HG03175 (cell line): ENCODE results near the gene ADAMTSL1.
"Not testable (repeated sequence)": the region's sequence is repeated elsewhere in the genome, so short reads cannot be mapped to it uniquely, and the experiment has no call there.

ENCODE experiments used
- ATAC-seq: cut with Tn5 transposase; IDR thresholded peaks from one replicate; pipeline ENCODE4 v1.9.1; 2021; ENCODE audit warnings: mild to moderate bottlenecking, moderate library complexity; ENCODE audit not compliant: unreplicated experiment

ADAMTSL1 gene

DNA sequence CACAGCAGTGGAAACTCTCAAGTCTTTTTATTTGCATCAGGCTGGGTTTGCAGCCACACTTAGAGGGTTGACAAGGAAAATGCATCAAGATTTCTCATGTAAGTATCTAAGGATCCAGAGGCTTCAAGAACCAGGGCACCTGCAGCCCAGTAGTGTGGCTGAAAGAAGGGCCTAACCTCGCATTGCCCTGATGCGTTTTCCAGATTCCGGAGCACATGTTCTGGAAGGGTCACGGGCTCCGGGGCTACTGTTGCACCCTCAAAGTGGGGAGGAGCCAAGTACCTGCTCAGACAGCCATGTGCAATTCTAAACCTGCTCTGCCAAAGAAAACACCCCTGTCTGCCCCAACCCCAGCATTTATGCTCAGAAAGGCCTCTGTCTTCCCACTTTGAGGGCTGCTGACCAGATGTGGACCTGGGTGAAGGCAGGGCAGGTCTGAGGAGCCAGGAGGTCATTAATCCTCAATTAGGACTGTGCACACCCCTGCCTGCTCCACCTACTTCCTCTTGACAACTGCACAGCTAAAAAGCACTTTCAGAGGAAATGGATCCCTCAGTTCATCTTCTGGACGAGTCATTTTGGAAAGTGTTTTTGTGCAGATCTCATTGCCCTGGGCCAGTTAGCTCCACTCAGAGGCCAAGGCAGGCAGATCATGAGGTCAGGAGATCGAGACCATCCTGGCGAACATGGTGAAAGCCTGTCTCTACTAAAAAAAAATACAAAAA is 448.4 kb downstream of the ADAMTSL1 start:
- no peak for ATAC-seq

GRCh38 chr9:18923167-18923566 is 449.2 kb downstream of the ADAMTSL1 start:
- no peak for ATAC-seq

DNA sequence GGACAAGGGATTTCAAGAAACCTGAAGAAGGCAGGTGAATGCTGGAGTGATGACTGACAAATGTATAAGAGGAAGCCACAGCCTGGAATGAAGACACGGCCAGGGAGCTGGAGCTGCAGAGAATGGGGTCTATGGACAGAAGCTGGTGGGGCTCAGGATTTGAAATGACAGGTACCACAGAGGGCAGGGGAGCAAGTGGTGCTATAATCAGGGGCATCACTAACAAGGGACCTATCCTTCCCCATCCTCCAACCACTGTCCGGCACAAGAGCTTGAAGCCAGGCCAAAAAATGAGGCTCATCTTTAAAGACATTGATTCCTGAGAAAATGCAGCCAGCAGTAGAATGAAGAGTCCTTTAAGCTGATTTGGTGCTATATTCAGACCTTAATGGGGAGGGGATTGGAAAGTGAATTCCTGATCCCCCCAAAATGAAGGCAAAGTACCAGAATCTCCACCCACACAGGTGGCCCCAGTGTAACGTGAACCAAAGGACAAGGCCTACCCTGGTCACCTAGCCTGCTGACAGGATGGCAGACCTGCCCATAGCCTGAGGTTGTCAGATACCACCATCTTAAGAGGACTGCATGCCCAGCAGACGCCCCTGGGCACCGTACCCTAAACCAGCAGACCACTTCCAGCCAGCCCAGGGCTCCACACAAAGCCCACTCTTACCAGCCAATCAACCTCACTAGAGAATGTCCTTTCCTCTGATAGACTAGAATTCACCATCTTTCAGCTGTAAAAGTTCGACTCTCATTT is 449.9 kb downstream of the ADAMTSL1 start:
- no peak for ATAC-seq

- no peak for ATAC-seq
These were observed 451.9 kb downstream of the ADAMTSL1 start for GRCh38 chr9:18925880-18926279.

- no peak for ATAC-seq
These were observed 452.6 kb downstream of the ADAMTSL1 start for GRCh38 chr9:18926513-18926912.

DNA sequence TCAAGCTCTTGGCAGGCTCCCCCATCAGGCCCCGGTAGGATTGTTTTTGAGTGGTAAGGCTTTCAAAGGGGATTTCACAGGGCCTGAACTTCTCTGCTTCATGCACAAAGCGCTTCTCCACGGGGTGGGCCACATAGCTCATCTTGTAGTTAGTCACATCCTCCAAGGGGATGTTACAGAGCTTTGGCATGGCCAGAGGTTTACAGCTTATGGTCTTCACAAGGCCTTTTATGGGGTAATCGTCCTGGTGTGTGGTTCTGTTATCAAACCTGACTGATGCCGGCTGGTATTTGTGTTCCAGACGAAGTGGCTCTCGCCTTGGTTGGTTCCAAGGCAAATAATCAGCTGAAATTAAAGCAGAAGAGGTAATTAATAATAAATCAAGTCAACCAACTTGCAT is 454.8 kb downstream of the ADAMTSL1 start:
- no peak for ATAC-seq

DNA sequence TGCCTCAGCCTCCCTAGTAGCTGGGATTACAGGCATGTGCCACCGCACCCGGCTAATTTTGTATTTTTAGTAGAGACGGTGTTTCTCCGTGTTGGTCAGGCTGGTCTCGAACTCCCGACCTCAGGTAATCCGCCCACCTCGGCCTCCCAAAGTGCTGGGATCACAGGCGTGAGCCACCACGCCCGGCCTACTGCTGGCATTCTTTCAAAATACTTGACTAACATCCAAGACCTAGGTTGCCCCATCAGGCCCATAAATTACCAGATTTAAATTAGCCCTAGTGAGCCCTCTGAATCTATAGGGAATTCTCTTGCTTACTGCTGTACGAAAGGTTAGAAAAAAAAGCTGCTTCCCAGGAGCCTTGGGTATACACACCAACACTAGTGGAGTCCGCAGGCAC is 456.7 kb downstream of the ADAMTSL1 start:
- not testable (repeated sequence) for ATAC-seq

- no peak for ATAC-seq
These were observed 461.6 kb downstream of the ADAMTSL1 start for GRCh38 chr9:18935541-18935940.

GRCh38 chr9:18936094-18936871 is 462.3 kb downstream of the ADAMTSL1 start:
- ATAC-seq: no peak

DNA sequence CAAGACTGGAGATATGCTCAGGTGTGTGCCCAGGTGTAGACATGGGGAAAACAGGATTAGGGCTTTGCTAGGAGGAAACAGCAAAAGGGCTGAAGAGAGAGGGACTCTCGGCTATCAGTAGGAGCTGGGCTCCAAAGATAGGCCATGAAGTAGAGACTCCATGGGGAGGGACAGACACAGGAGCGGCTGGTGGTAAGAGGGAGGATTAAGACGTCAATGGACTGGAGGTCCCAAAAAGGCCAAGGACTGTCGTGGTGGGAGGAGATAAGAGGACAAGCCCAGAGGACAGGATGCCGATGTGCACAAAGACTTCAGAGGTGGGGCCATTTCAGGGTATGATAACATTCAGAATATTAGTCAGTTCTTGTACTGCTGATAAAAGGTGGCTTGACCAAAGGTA is 466.0 kb downstream of the ADAMTSL1 start:
- no peak for ATAC-seq

GRCh38 chr9:18941060-18941740 is 467.2 kb downstream of the ADAMTSL1 start:
- ATAC-seq: no peak

DNA sequence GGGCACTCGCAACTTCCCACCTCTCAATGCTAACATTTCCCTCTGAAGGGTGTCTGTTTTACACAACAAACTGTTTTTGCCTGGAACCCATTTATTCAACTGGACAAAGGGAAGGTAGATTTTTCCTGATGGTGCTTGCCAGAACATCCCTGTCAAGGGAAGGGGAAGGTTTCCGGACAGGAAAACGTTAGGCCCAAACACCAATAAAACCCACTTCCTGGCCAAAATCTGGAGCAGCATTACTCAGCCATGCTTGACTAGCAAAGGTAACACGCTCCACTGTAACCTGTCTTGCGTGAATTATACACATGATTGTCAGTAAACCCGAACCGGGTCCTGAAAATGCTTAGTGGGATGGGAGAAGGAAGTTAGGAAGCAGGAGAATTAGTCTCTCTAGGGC is 468.8 kb downstream of the ADAMTSL1 start:
- no peak for ATAC-seq

DNA sequence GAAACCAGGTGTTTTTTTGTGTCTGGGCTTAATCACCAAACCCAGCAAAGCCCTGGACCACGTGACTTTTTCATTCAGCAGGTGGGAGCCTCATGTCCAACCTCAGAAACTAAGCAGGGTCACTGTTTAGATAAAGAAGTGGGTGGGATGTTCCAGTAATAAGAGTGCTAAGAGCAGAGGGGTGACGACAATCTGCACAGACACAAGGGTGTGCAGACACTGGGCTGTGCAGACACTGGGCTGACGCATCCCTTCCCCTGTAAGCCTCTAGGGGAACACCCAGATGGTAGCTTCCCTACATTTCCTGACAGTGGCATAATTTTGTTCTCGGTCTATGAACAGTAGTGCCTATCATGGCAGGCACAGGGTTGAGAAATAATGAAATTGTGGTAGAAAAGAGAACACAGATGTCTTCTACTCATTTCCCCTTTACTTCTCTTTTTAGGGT is 474.0 kb downstream of the ADAMTSL1 start:
- no peak for ATAC-seq

DNA sequence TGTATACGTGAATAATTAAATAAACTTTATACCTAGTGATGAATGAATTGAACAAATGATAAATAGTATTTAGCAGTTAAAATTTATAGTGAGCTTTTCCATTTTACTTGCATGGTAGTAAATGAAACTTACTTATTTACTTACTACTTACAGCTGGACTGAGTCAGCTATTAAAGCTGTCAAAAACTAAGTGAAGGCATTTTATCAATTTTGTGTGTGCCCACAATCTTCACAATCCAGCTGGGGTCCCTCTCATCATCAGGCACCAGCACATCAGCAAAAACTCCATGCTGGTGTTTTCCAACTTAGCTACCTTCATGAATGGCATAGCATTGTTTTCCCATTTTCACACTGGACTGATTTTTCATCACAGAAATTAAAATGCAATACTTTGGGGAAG is 478.0 kb downstream of the ADAMTSL1 start:
- no peak for ATAC-seq

DNA sequence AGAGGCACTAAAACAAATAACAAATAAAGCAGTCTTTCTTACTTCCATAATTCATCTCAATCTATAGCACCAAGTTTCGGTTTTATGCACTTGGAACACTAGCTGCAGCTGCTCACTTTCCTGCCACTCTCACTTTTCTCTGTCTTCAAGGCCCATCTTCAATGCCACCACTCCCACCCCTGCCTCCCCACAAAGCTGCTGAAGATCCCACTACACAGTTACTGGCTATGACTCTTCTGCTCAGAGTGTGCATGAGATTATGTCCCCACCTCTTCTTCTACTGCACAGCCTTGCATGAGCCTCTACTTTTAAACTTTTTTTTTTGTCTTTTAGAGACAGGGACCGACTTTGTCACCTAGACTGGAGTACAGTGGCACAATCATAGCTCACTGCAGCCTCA is 481.7 kb downstream of the ADAMTSL1 start:
- ATAC-seq: no peak
